ENCODE measurements around the gene CHRM3.

Gene CHRM3

DNA sequence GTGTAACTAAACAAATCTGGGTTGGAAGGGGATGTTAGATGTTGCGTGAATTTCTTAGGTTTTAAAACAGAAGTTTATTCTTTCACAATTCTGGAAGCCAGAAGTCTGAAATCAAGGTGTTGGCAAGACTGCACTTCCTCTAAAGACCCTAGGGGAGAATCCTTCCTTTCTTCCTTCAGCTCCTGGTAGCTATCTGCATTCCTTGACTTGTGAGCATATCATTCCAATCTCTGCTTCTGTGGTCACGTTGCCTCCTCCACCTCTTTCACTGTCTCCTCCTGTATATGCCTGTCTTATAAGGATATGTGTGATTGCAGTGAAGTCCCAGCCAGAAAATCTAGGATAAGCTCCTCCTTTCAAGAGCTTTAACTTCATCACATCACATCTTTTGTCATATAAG lies 7.7 kb downstream of the CHRM3 start:
- no peak for DNase-seq (ENCODE audit: low read depth in 3 of 3, low spot score in 1 of 3)

DNA sequence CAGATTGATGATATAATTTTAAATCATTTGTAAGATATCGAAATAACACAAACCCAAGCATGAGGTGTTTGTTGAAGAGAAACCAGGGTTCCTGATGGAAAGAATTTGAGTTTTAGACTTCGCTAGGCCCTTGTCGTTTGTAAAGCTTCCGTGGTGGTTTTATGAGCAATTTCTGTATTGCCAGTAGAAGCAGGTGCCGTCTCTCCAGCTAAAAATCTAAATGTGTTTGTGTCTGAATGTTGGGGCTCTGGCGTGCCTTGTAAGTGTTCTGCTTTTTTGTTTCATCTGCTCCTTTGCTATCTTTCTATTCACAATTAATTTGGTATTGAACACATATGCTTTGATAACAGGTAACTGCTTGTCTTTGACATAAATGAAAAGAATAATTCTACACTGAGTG lies 27.5 kb downstream of the CHRM3 start:
- DNase-seq (ENCODE audit: low read depth in 3 of 3, low spot score in 1 of 3) = no peak

DNA sequence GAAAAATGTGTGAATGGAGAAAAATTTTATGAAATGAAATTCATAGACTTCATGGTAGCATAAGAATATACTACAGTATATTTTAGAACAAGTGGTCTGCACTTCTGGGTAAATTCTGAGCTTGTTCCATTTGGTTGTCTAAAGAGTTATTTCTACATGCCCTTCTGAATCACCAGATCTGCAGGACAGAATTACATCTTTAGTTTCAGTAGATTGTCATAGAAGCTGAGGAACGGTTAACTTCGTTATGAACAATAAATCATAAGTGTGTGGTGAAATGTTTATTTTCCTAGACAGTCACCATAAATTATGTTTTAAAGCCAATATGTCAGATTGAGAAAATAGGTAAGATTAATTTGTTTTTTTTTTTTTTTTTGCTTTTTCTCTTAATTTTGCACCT lies 30.9 kb downstream of the CHRM3 start:
- DNase-seq (ENCODE audit: low read depth in 3 of 3, low spot score in 1 of 3) = no peak

DNA sequence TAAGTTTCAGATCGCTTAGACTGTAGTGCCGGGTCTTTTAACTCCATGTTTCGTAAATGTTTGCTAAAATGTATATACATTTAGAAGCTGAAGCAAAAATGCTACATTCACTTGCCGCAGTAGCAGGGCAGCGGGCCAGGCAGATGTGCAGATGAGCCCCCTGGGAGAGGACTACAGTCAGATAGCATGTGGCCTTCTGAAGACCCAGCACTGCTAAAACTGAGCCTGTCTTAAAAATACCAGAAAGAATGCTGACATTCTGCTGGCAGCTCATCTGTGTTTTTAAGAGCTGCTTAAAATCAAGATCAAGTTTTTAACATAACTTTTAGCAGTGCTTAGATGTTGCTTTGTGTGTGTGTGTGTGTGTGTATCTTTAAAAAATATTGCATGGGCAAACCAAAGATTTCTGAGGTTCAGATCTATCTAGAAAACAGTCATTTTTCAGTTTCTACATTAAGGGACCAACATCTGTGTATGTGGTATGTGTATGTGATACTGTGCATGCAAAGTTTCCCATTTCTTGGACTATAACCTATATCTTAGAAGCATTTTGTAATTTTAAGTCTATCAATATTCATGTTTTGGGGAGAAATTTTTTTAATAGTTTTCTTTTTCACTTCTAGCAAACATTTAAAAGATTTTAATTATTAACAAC lies 31.7 kb downstream of the CHRM3 start:
- no peak for DNase-seq (ENCODE audit: low read depth in 3 of 3, low spot score in 1 of 3)

DNA sequence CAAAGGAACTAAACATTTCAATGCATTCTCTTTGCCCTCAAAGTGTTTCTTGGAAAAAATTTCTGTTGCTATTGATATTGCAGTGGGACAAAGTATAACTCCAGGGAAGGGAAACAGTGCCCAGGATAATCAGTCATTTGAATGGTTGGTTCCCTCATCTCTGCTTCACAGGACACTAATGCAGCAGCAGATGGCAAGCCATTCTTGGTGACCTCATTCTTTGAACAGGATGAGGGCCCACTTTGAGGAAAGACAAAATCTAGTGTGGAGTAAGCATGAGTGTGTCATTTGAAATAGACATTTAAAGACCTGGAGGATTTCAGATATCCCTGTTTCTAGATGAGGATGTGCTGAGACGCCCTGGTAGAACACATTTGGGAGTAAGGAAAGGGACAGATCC lies 32.3 kb downstream of the CHRM3 start:
- no peak for DNase-seq (ENCODE audit: low read depth in 3 of 3, low spot score in 1 of 3)

DNA sequence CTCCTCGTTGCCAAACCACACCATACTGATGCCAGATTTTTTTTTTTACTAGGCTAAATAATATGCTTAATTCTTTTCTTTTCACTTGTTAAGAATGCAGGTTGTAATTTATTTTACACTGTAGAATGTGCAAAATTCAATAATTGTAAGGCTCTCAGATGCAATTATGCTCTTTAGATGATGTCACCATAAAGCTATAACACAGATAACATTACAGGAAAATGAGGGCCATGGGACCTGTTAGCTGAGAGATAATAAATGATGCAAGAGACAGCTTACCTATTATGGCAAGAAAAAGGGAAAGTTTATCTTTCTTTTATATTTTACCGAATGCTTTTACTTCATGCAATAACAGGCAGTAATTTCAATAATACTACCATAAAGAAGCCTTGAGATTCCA lies 35.4 kb downstream of the CHRM3 start:
- DNase-seq (ENCODE audit: low read depth in 3 of 3, low spot score in 1 of 3) = no peak

DNA sequence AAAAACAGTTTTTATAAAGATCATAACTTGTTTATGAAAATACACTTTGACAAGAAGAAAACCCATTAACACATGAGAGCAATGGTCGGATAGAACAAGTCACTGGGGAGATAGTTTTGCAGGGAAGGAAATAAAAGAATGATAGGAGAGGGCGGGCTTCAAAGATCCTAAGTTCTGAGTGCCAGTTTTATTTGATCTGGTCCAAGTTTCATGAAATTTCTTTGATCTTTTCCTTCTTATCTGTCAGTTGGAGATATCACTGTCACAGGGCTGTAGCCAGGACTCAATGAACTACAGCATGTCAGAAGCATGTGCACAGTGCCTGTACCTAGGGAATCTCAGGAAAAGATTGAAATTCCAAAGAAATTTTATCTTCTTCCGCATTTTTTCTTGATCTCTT lies 36.5 kb downstream of the CHRM3 start:
- no peak for DNase-seq (ENCODE audit: low read depth in 3 of 3, low spot score in 1 of 3)

DNA sequence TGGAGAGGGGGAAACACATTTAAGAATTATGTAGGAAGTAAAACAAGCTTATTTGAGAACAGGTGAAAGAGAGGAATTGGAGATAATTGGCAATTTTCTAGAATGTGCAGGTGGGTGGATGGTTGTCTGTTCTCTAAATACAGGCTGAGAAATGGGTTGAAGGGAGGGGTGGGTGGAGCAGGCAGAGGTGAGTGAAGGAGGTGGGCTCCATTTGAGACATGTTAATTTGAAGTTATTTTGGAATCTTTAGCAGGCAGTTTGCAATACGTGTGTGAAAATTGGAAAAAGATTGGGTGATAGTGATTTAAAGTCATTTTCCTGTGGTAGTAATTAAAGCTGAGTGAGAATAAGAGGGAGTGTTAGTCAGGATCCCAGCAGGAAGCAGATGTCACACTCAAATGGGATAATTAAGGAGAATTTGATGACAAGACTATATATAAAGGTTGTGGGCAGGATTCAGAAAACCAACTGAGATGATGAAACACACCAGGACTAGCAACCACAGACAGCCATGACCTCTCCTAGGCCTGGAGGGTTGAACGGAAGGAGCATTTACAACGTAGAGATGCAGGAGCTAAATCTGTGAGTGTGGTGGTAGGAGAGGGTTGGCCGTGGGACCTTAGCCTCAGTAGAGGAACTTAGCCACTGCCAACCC lies 40.6 kb downstream of the CHRM3 start:
- DNase-seq (ENCODE audit: low read depth in 3 of 3, low spot score in 1 of 3) = no peak

DNA sequence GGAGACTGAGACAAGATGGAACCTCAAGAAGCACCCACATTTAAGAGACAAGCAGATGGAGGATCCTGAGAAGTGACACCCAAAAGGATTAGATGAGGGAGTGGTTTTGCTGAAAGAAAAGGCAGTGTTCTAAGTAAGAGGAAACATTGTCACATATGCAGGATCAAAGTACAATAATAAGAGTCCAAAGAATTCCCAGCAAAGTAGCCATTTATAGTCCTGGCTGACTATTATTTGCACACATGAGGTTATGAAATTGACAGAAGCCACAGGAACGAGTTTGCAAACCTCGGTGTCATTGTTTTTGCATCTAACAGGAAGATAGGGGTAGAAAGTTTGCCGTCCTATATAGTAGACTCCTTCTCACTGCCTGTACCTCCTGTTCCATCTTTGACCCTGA lies 41.3 kb downstream of the CHRM3 start:
- DNase-seq (ENCODE audit: low read depth in 3 of 3, low spot score in 1 of 3) = no peak

DNA sequence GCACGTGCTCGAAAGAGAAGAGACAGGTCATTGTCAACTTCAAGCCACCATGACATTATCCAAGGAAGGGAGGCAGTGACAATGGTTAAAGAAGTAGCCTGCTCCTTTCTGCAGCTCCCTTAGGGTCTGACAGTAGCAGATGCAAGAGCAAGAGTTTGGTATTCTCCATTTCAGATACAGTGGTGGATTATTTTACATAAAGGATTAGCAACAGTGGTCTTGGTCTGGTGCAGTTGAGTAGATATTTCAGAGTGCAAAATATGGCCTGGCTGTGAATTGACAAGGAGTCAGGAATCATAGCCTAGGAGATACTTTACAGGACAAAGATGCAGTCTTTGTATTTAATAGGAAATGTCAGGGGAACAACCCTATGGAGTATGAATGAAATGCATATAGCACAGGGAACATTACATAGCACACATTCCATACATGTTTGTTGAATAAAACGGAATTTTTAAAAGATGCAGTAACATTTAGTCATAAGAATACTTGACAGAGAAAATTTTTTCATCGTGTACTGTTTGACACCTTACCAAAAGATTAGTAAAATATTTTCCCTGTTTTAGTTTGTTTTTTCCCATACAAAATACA lies 41.8 kb downstream of the CHRM3 start:
- no peak for DNase-seq (ENCODE audit: low read depth in 3 of 3, low spot score in 1 of 3)

DNA sequence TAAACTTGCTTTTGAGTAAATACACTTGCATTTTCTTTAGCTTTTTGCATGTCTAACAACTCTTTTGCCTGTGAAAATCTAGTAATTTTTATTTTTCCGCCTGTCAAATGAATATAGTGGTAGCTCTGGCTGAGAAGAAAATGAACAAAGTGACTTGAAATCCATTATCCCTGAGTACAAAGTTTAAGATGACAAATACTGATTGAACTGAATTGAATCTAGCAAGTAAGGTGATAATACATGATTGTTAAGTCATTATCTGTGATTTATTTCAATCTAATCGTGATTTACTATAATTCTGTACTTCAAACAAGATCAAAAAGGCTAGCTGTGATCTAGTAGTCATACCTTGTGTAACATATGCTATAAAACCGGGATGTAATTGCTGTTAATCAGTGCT lies 42.8 kb downstream of the CHRM3 start:
- no peak for DNase-seq (ENCODE audit: low read depth in 3 of 3, low spot score in 1 of 3)

DNA sequence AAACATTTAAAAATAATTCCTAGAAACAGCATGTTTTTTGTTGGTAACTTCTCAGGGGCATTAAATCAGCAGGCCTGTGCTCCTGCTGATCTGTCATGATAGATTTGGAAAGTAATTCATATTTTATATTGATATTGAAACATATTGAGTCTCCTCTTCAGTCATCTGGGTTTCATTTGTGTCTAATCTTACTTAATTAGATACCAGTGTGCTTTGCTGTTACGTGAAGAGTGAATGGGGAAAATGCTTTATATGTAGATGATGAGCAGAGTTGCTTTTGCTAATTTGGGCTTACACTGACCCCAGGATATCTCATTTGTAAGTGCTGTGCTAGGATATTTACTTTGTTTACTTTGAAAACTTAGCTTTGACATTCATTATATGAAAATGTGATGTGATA lies 45.9 kb downstream of the CHRM3 start:
- no peak for DNase-seq (ENCODE audit: low read depth in 3 of 3, low spot score in 1 of 3)

DNA sequence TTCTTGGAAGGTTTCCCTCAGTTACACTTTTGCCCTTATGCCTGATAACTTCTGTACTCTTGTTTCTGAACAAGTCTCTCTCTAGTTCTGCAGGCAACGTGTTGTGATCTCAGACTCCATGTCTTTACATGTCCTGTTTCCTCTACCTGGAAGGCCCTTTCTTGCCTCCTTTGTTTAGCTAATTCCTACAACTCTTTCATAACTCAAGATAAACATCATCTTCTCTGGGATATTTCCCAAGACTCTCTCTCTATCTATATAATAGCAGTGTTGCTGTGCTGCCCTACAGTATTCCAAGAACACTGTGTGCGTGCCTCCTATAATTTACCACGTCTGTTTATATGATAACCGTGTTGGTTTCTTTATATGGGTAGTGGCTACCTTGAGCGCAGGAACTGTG lies 47.8 kb downstream of the CHRM3 start:
- DNase-seq (ENCODE audit: low read depth in 3 of 3, low spot score in 1 of 3) = no peak

Data from stimulated activated CD4-positive, alpha-beta T cell treated with anti-CD3 and anti-CD28 coated beads, TNF-alpha, amount 100 ng/mL, for 1 hour (primary cell).